Caco-2 (cell line): Measurements from ENCODE around the gene CRLF2. TPM values are rescaled to one million over a fixed set of nuclear protein-coding genes. Genes with fewer than 3 reads are reported as not detected.
"Not testable (repeated sequence)": the region's sequence is repeated elsewhere in the genome, so short reads cannot be mapped to it uniquely, and the experiment has no call there.

Source experiments
- BruUV-seq: library from RNA; stranded (reverse); fragments of 400-500 nt; replicated peaks from 2 replicates; lab custom pipeline; 2021; lab: Mats Ljungman, UMichigan
- CTCF ChIA-PET: fragments of 300-600 bp; sonication (Branson Sonifier 250); formaldehyde crosslinking; loops from one replicate; lab custom pipeline; 2022; ENCODE audit warnings: antibody characterized with exemption; lab: Charles Lee
- POLR2A ChIA-PET: fragments of 300-600 bp; sonication (Branson Sonifier 250); formaldehyde crosslinking; loops from one replicate; lab custom pipeline; 2022; ENCODE audit warnings: antibody characterized with exemption; lab: Charles Lee
- DNase-seq, 2 experiments: peaks; one replicate each; pipeline versions ENCODE4 v3.0.0 to v3.0.0-alpha.2; 2020 to 2022
- H3K27me3 ChIP-seq: replicated peaks from 2 replicates; pipeline ENCODE4 v1.6.0; 2011; ENCODE audit warnings: low read length; ENCODE audit not compliant: control insufficient read depth, insufficient read depth
- H3K36me3 ChIP-seq: 2 replicates; pipeline ENCODE4 v1.5.1; 2011; ENCODE audit warnings: low read length; ENCODE audit not compliant: control insufficient read depth, insufficient read depth
- H3K4me1 ChIP-seq: fragments of 250-450 bp; sonication (Bioruptor Pico); 2 replicates; pipeline ENCODE4 v1.5.1; 2020; ENCODE audit warnings: mild to moderate bottlenecking
- H3K4me3 ChIP-seq: 2 replicates; pipeline ENCODE4 v1.5.1; 2011; ENCODE audit warnings: low read depth, mild to moderate bottlenecking, control low read depth, low read length
- H3K9me3 ChIP-seq: fragments of 250-450 bp; sonication (Bioruptor Pico); 2 replicates; pipeline ENCODE4 v1.5.1; 2020; ENCODE audit warnings: mild to moderate bottlenecking, moderate library complexity
- H3K27ac Mint-ChIP-seq: one replicate; pipeline ENCODE4 v1.8.0; 2022; ENCODE audit warnings: mixed read lengths; ENCODE audit not compliant: unreplicated experiment
- H3K27me3 Mint-ChIP-seq: one replicate; pipeline ENCODE4 v1.8.0; 2022; ENCODE audit warnings: mixed read lengths; ENCODE audit not compliant: insufficient read depth, unreplicated experiment
- H3K36me3 Mint-ChIP-seq: one replicate; pipeline ENCODE4 v1.8.0; 2022; ENCODE audit warnings: mild to moderate bottlenecking, mixed read lengths; ENCODE audit not compliant: insufficient read depth, unreplicated experiment
- H3K4me1 Mint-ChIP-seq: one replicate; pipeline ENCODE4 v1.8.0; 2022; ENCODE audit warnings: low read depth, mixed read lengths; ENCODE audit not compliant: unreplicated experiment
- H3K4me3 Mint-ChIP-seq: one replicate; pipeline ENCODE4 v1.8.0; 2022; ENCODE audit warnings: mild to moderate bottlenecking, moderate library complexity, mixed read lengths; ENCODE audit not compliant: unreplicated experiment
- H3K9me3 Mint-ChIP-seq: one replicate; pipeline ENCODE4 v1.8.0; 2022; ENCODE audit warnings: mixed read lengths; ENCODE audit not compliant: unreplicated experiment
- CTCF ChIP-seq, 2 experiments: fragments of 200-600 bp in 1 of 2; IDR thresholded peaks; 1 replicate in 1 of 2; 2 replicates in 1 of 2; pipeline versions ENCODE4 v1.5.1 to v1.8.0; 2011 to 2022; ENCODE audit warnings: antibody characterized with exemption in 1 of 2, control low read depth in 1 of 2, inconsistent platforms in 1 of 2, low read depth in 1 of 2, low read length in 1 of 2, mild to moderate bottlenecking in 1 of 2, moderate library complexity in 1 of 2; ENCODE audit not compliant: insufficient read depth in 1 of 2, severe bottlenecking in 1 of 2, unreplicated experiment in 1 of 2
- intact Hi-C: fragments of 100-400 bp; cut with micrococcal nuclease; formaldehyde crosslinking; loops from one replicate; pipeline ENCODE4 v1.10.0; 2022; ENCODE audit not compliant: unreplicated experiment
- total RNA-seq: library from RNA; stranded (reverse); gene quantifications from 2 replicates; pipeline ENCODE4 v1.2.3, GENCODE V29; 2022

CRLF2 gene
- total RNA-seq, 1 experiment from 2014 or later = not detected

GRCh38 chrX:1178580-1179057 is 33.8 kb downstream of the CRLF2 start:
- no peak overlapping the region for H3K4me3 ChIP-seq
- DNase-seq = no peak

GRCh38 chrX:1176531-1177320 is 35.7 kb downstream of the CRLF2 start:
- H3K4me3 ChIP-seq, POLR2A ChIA-PET, H3K4me3 Mint-ChIP-seq, CTCF ChIA-PET, H3K4me1 ChIP-seq, H3K36me3 Mint-ChIP-seq, H3K27me3 ChIP-seq, H3K9me3 ChIP-seq, H3K27me3 Mint-ChIP-seq, H3K4me1 Mint-ChIP-seq, H3K36me3 ChIP-seq, BruUV-seq, H3K9me3 Mint-ChIP-seq, intact Hi-C loops, DNase-seq, H3K27ac Mint-ChIP-seq: not testable (repeated sequence)

More at GRCh38 chrX:1178580-1179057, 33.8 kb downstream of the CRLF2 start:
- H3K27me3 Mint-ChIP-seq = no peaks in the 10 kb centered on the region
- intact Hi-C loops = no loop called here
- Histone ChIP-seq H3K9me3 (no peaks in the 10 kb centered on the region), H3K36me3 (no peaks in the 10 kb centered on the region), H3K27me3 (no peaks in the 10 kb centered on the region), H3K4me1 (no peaks in the 10 kb centered on the region)
- no peak overlapping the region for H3K4me3 Mint-ChIP-seq
- no peak for TF ChIP-seq CTCF (IDR thresholded peaks at IDR 0.05; ENCODE audit: insufficient read depth in 1 of 2, low read depth in 1 of 2, low read length in 1 of 2, severe bottlenecking in 1 of 2, unreplicated experiment in 1 of 2)
- no peak overlapping the region for H3K27ac Mint-ChIP-seq
- BruUV-seq = no TSS peak
- POLR2A ChIA-PET = no interaction called here
- H3K36me3 Mint-ChIP-seq = no peaks in the 10 kb centered on the region
- H3K4me1 Mint-ChIP-seq = no peaks in the 10 kb centered on the region
- CTCF ChIA-PET = no interaction called here
- no peaks in the 10 kb centered on the region for H3K9me3 Mint-ChIP-seq

GRCh38 chrX:1174609-1175545 is 37.6 kb downstream of the CRLF2 start:
- BruUV-seq, CTCF ChIA-PET, H3K36me3 ChIP-seq, H3K27me3 Mint-ChIP-seq, H3K4me3 ChIP-seq, POLR2A ChIA-PET, H3K9me3 ChIP-seq, H3K4me3 Mint-ChIP-seq, H3K9me3 Mint-ChIP-seq, H3K36me3 Mint-ChIP-seq, intact Hi-C loops, H3K4me1 ChIP-seq, H3K4me1 Mint-ChIP-seq, H3K27ac Mint-ChIP-seq, H3K27me3 ChIP-seq, DNase-seq: not testable (repeated sequence)

- H3K27me3 Mint-ChIP-seq, H3K36me3 Mint-ChIP-seq, H3K4me3 ChIP-seq, CTCF ChIA-PET, intact Hi-C loops, H3K36me3 ChIP-seq, BruUV-seq, DNase-seq, H3K4me3 Mint-ChIP-seq, POLR2A ChIA-PET, H3K4me1 Mint-ChIP-seq, H3K9me3 ChIP-seq, H3K4me1 ChIP-seq, H3K27me3 ChIP-seq, H3K9me3 Mint-ChIP-seq, H3K27ac Mint-ChIP-seq: not testable (repeated sequence)
Observed at GRCh38 chrX:1173435-1173834, 39.0 kb downstream of the CRLF2 start.
